Panc1 (cell line): ENCODE measurements around the gene PSMB7.

Experiments
- POLR2AphosphoS5 ChIP-seq: IDR thresholded peaks from 2 replicates; pipeline ENCODE4 v1.6.1; 2012; ENCODE audit warnings: mild to moderate bottlenecking, low read depth, low read length, moderate library complexity
- SIN3A ChIP-seq: IDR thresholded peaks from 2 replicates; pipeline ENCODE4 v1.6.1; 2012; ENCODE audit warnings: low read depth, mild to moderate bottlenecking, low read length, moderate library complexity, borderline replicate concordance; ENCODE audit not compliant: insufficient read depth
- TCF7L2 ChIP-seq: IDR thresholded peaks from 2 replicates; pipeline ENCODE4 v1.6.1; 2011; ENCODE audit warnings: mild to moderate bottlenecking, low read depth, low read length, inconsistent platforms
- TF ChIP-seq, protein P1 (sequence below): fragments of 450-650 bp; IDR thresholded peaks from 2 replicates; pipeline ENCODE4 v1.5.1; 2017; ENCODE audit warnings: mild to moderate bottlenecking
- TF ChIP-seq, protein P2 (sequence below), 2 experiments: IDR thresholded peaks; 2 replicates each; pipeline ENCODE4 v1.6.1; 2011 to 2012; ENCODE audit warnings: low read depth in 2 of 2, control low read depth in 1 of 2, low read length in 1 of 2, mild to moderate bottlenecking in 1 of 2, moderate library complexity in 1 of 2; ENCODE audit not compliant: insufficient read depth in 1 of 2

DNA sequence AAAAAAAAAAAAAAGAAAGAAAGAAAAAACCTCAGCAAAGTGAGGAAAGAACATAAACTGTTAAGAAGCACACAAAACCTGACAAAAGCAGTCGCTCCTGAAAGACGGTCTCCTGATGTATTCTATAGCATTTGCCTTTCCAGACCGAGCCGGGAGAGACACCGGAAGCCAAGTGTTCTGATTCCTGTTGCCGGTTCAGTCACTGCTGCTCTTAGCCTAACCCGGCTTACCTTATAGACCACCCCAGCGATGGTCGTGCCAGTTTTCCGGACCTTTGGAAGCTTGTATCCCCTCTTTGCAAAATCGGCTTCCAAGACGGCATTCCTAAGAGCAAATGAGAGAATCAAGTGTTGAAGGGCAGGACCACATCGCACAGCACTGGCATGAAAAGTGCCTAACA is 630 bp downstream of the PSMB7 start:
- TF ChIP-seq, protein P1, sequence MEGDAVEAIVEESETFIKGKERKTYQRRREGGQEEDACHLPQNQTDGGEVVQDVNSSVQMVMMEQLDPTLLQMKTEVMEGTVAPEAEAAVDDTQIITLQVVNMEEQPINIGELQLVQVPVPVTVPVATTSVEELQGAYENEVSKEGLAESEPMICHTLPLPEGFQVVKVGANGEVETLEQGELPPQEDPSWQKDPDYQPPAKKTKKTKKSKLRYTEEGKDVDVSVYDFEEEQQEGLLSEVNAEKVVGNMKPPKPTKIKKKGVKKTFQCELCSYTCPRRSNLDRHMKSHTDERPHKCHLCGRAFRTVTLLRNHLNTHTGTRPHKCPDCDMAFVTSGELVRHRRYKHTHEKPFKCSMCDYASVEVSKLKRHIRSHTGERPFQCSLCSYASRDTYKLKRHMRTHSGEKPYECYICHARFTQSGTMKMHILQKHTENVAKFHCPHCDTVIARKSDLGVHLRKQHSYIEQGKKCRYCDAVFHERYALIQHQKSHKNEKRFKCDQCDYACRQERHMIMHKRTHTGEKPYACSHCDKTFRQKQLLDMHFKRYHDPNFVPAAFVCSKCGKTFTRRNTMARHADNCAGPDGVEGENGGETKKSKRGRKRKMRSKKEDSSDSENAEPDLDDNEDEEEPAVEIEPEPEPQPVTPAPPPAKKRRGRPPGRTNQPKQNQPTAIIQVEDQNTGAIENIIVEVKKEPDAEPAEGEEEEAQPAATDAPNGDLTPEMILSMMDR = no peak
- no peak for TF ChIP-seq POLR2AphosphoS5
- TF ChIP-seq, protein P2, sequence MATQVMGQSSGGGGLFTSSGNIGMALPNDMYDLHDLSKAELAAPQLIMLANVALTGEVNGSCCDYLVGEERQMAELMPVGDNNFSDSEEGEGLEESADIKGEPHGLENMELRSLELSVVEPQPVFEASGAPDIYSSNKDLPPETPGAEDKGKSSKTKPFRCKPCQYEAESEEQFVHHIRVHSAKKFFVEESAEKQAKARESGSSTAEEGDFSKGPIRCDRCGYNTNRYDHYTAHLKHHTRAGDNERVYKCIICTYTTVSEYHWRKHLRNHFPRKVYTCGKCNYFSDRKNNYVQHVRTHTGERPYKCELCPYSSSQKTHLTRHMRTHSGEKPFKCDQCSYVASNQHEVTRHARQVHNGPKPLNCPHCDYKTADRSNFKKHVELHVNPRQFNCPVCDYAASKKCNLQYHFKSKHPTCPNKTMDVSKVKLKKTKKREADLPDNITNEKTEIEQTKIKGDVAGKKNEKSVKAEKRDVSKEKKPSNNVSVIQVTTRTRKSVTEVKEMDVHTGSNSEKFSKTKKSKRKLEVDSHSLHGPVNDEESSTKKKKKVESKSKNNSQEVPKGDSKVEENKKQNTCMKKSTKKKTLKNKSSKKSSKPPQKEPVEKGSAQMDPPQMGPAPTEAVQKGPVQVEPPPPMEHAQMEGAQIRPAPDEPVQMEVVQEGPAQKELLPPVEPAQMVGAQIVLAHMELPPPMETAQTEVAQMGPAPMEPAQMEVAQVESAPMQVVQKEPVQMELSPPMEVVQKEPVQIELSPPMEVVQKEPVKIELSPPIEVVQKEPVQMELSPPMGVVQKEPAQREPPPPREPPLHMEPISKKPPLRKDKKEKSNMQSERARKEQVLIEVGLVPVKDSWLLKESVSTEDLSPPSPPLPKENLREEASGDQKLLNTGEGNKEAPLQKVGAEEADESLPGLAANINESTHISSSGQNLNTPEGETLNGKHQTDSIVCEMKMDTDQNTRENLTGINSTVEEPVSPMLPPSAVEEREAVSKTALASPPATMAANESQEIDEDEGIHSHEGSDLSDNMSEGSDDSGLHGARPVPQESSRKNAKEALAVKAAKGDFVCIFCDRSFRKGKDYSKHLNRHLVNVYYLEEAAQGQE (IDR thresholded peaks at IDR 0.05; ENCODE audit: insufficient read depth in 1 of 2, low read depth in 2 of 2, low read length in 1 of 2) = no peak
- no peak for TF ChIP-seq TCF7L2
- no peak for TF ChIP-seq SIN3A
